Activated CD8-positive, alpha-beta T cell treated with anti-CD3 and anti-CD28 coated beads for 36 hours (primary cell): ENCODE data around the gene ODAD2. TPM values are rescaled to one million over a fixed set of nuclear protein-coding genes. Genes with fewer than 3 reads are reported as not detected.

Experiments used
- ATAC-seq: fragments of 200-7000 bp; cut with Tn5 transposase; one replicate; pipeline ENCODE4 v1.10.0; 2021; ENCODE audit warnings: mild to moderate bottlenecking, moderate library complexity
- CTCF ChIA-PET: fragments of 350-600 bp; sonication (Branson Sonifier 250); formaldehyde crosslinking; loops from one replicate; lab custom pipeline; 2021; ENCODE audit warnings: antibody characterized with exemption; lab: Charles Lee
- POLR2A ChIA-PET: fragments of 350-600 bp; sonication (Branson Sonifier 250); formaldehyde crosslinking; loops from one replicate; lab custom pipeline; 2021; ENCODE audit warnings: antibody characterized with exemption; lab: Charles Lee
- DNase-seq: peaks from one replicate; pipeline ENCODE4 v3.0.0-alpha.2; 2020
- H3K27ac Mint-ChIP-seq: one replicate; pipeline ENCODE4 v1.8.0; 2021; ENCODE audit warnings: mild to moderate bottlenecking, mixed read lengths
- H3K27me3 Mint-ChIP-seq: one replicate; pipeline ENCODE4 v1.8.0; 2021; ENCODE audit warnings: mixed read lengths
- H3K36me3 Mint-ChIP-seq: one replicate; pipeline ENCODE4 v1.8.0; 2021; ENCODE audit warnings: low read depth, mixed read lengths
- H3K4me1 Mint-ChIP-seq: one replicate; pipeline ENCODE4 v1.8.0; 2021; ENCODE audit warnings: low read depth, mixed read lengths
- H3K4me3 Mint-ChIP-seq: one replicate; pipeline ENCODE4 v1.8.0; 2021; ENCODE audit warnings: mild to moderate bottlenecking, moderate library complexity, mixed read lengths
- H3K9me3 Mint-ChIP-seq: one replicate; pipeline ENCODE4 v1.8.0; 2021; ENCODE audit warnings: mixed read lengths
- intact Hi-C: fragments of 100-400 bp; cut with micrococcal nuclease; formaldehyde crosslinking; loops from one replicate; pipeline ENCODE4 v1.10.0; 2022
- total RNA-seq, 2 experiments: library from RNA; stranded (reverse); gene quantifications; one replicate each; pipeline ENCODE4 v1.2.3, GENCODE V29; 2021
- TF ChIP-seq, protein P1 (sequence below): fragments of 200-600 bp; IDR thresholded peaks from one replicate; pipeline ENCODE4 v1.8.0; 2022; ENCODE audit warnings: antibody characterized with exemption, mild to moderate bottlenecking

The ODAD2 gene, protein sequence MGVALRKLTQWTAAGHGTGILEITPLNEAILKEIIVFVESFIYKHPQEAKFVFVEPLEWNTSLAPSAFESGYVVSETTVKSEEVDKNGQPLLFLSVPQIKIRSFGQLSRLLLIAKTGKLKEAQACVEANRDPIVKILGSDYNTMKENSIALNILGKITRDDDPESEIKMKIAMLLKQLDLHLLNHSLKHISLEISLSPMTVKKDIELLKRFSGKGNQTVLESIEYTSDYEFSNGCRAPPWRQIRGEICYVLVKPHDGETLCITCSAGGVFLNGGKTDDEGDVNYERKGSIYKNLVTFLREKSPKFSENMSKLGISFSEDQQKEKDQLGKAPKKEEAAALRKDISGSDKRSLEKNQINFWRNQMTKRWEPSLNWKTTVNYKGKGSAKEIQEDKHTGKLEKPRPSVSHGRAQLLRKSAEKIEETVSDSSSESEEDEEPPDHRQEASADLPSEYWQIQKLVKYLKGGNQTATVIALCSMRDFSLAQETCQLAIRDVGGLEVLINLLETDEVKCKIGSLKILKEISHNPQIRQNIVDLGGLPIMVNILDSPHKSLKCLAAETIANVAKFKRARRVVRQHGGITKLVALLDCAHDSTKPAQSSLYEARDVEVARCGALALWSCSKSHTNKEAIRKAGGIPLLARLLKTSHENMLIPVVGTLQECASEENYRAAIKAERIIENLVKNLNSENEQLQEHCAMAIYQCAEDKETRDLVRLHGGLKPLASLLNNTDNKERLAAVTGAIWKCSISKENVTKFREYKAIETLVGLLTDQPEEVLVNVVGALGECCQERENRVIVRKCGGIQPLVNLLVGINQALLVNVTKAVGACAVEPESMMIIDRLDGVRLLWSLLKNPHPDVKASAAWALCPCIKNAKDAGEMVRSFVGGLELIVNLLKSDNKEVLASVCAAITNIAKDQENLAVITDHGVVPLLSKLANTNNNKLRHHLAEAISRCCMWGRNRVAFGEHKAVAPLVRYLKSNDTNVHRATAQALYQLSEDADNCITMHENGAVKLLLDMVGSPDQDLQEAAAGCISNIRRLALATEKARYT
- under 1 TPM; 0.40 to 0.88 TPM for total RNA-seq

GRCh38 chr10:27998954-27999275, at the start of gene ODAD2:
Gene ODAD2, minus strand, starts transcription at chr10:27999079. Its CDS starts 3,937 bp downstream, at chr10:27995142.
- DNase-seq (no peak), ATAC-seq (no peak)
- intact Hi-C loops: no loop called here
- no peaks in the 10 kb centered on the region for H3K36me3 Mint-ChIP-seq
- H3K9me3 Mint-ChIP-seq: no peaks in the 10 kb centered on the region
- H3K27ac Mint-ChIP-seq: peak within 1 kb of the TSS; percentile 24
- H3K4me1 Mint-ChIP-seq: peaks cover 13% of the 10 kb centered on the region
- CTCF ChIA-PET: no interaction called here
- POLR2A ChIA-PET: no interaction called here
- H3K27me3 Mint-ChIP-seq: peaks cover 31% of the 10 kb centered on the region
- TF ChIP-seq, protein P1, sequence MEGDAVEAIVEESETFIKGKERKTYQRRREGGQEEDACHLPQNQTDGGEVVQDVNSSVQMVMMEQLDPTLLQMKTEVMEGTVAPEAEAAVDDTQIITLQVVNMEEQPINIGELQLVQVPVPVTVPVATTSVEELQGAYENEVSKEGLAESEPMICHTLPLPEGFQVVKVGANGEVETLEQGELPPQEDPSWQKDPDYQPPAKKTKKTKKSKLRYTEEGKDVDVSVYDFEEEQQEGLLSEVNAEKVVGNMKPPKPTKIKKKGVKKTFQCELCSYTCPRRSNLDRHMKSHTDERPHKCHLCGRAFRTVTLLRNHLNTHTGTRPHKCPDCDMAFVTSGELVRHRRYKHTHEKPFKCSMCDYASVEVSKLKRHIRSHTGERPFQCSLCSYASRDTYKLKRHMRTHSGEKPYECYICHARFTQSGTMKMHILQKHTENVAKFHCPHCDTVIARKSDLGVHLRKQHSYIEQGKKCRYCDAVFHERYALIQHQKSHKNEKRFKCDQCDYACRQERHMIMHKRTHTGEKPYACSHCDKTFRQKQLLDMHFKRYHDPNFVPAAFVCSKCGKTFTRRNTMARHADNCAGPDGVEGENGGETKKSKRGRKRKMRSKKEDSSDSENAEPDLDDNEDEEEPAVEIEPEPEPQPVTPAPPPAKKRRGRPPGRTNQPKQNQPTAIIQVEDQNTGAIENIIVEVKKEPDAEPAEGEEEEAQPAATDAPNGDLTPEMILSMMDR: no peak
- peak within 1 kb of the TSS; percentile 80 for H3K4me3 Mint-ChIP-seq

- Mint-ChIP-seq H3K27ac (no peak overlapping the region), H3K27me3 (no peaks in the 10 kb centered on the region), H3K9me3 (peaks cover 2% of the 10 kb centered on the region), H3K4me3 (no peak overlapping the region), H3K36me3 (peaks cover 7% of the 10 kb centered on the region), H3K4me1 (no peaks in the 10 kb centered on the region)
- intact Hi-C loops: no loop called here
- TF ChIP-seq, protein P1: no peak
- no peak for DNase-seq
- POLR2A ChIA-PET: interaction anchor here (0.6 kb wide), 1 partner anchor 312 kb away, joined by 3 read pairs; no protein-coding TSS in a partner anchor
- CTCF ChIA-PET: interaction anchor here (0.6 kb wide), 1 partner anchor 102 kb away, joined by 3 read pairs; no protein-coding TSS in a partner anchor
- ATAC-seq: no peak
Observed at GRCh38 chr10:28047061-28047460, 48.2 kb upstream of the ODAD2 start.

DNA sequence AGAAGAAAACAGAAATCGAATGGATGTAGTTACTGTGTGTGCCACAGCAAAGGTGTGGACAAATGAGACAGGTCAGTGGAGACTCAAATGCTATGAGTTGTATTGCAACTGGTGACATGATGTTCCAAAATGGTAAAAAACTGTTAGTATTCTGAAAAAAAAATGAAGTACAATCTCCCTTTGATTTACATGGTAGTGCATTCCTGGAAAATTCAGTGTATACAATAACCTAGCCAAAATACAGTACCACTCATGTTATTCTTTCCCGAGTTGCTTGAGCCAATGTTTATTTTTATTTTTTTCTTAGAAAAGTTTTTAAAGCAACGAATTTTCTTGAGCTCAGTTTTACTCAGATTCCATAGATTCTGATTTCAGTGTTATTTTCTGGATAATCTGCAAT, 47.7 kb upstream of the ODAD2 start:
- intact Hi-C loops: no loop called here
- Mint-ChIP-seq H3K9me3 (peaks cover 2% of the 10 kb centered on the region), H3K36me3 (peaks cover 7% of the 10 kb centered on the region), H3K27me3 (no peaks in the 10 kb centered on the region), H3K27ac (no peak overlapping the region), H3K4me1 (no peaks in the 10 kb centered on the region), H3K4me3 (no peak overlapping the region)
- CTCF ChIA-PET: interaction anchor here (0.6 kb wide), 1 partner anchor 101 kb away, joined by 3 read pairs; no protein-coding TSS in a partner anchor
- POLR2A ChIA-PET: interaction anchor here (0.6 kb wide), 1 partner anchor 312 kb away, joined by 3 read pairs; no protein-coding TSS in a partner anchor
- ATAC-seq: no peak
- DNase-seq: no peak
- TF ChIP-seq, protein P1: no peak

DNA sequence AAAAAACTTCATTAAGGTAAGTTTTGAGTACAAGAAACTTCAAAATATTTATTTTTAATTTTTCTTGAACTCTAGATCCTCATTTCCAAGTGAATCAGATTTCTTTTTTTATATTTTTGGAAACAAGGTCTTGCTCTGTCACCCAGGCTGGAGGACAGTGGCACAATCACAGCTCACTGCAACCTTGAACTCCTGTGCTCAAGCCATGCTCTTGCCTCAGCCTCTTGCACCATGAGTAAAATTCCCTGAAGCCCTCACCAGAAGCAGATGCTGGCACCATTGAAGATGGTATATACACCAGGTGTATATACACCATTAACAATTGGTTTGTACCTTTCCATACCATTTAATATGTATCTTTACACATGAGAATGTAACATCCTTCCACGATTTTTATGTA, 45.1 kb upstream of the ODAD2 start:
- no peak for ATAC-seq
- Mint-ChIP-seq H3K36me3 (no peaks in the 10 kb centered on the region), H3K27ac (no peak overlapping the region), H3K4me1 (no peaks in the 10 kb centered on the region), H3K9me3 (no peaks in the 10 kb centered on the region), H3K4me3 (no peak overlapping the region), H3K27me3 (no peaks in the 10 kb centered on the region)
- intact Hi-C loops: no loop called here
- CTCF ChIA-PET: interaction anchor here (0.9 kb wide), 1 partner anchor 89 kb away, joined by 3 read pairs; no protein-coding TSS in a partner anchor
- no peak for DNase-seq
- POLR2A ChIA-PET: no interaction called here
- TF ChIP-seq, protein P1: no peak
